NCI-H146 treated with DMSO at 0.1 percent for 48 hours (cell line): ENCODE measurements around the gene UFD1.

ENCODE experiments used
- DNase-seq: peaks from one replicate; lab custom pipeline; 2025; ENCODE audit not compliant: unreplicated experiment; lab: John Stamatoyannopoulos, UW

Gene UFD1

DNA sequence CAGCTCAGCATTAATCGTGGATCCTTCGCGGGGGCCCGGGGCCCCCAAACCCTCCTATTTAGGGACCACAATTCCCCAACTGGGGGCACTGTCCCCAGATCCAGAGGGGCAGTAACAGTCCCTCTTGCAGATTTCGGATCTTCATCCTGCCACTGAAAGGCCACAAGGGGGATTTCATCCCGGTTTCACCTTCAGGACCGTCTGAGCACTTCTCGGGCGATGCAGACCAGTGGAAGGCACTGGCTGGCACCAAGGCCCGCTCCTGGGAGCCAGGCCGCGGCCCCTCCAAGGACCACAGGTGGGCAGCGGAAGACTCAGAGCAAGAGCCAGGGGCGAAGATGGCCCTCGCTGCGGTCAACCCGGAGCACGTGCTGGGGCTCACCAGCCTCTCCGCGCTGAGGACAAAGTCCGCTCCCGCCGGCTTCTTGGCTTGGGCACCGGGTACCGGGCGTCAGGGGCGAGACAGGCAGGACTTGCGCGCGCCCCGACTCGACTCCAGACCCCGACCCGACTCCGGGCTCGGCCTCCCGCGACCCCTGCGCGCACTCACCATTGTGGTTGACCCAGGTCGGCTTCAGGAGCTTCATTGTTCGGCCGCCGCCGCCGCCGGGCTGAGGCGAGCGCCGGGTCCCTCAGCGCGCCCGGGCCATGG, 48.0 kb downstream of the UFD1 start:
- DNase-seq, result no peak

GRCh38 chr22:19429950-19430889, 48.8 kb downstream of the UFD1 start:
- DNase-seq, result no peak

- no peak for DNase-seq
These were observed 54.9 kb downstream of the UFD1 start for GRCh38 chr22:19424186-19424500.

- no peak for DNase-seq
These were observed 56.3 kb downstream of the UFD1 start for GRCh38 chr22:19422440-19423301.

DNA sequence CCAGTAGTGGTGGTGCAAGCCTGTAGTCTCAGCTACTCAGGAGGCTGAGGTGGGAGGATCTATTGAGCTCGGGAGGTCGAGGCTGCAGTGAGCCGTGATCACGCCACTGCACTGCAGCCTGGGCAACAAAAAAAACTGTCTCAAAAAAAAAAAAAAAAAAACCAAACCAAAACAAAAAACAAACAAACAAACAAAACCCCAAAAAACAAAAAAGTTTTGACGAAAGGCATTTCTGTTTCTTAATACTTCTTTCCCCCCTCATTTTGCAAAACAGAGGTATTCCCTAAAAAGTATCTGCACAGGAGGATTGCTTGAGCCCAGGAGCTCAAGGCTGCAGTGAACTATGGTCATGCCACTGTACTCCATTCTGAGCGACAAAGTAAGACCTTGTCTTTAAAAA, 58.7 kb downstream of the UFD1 start:
- DNase-seq, result no peak

DNA sequence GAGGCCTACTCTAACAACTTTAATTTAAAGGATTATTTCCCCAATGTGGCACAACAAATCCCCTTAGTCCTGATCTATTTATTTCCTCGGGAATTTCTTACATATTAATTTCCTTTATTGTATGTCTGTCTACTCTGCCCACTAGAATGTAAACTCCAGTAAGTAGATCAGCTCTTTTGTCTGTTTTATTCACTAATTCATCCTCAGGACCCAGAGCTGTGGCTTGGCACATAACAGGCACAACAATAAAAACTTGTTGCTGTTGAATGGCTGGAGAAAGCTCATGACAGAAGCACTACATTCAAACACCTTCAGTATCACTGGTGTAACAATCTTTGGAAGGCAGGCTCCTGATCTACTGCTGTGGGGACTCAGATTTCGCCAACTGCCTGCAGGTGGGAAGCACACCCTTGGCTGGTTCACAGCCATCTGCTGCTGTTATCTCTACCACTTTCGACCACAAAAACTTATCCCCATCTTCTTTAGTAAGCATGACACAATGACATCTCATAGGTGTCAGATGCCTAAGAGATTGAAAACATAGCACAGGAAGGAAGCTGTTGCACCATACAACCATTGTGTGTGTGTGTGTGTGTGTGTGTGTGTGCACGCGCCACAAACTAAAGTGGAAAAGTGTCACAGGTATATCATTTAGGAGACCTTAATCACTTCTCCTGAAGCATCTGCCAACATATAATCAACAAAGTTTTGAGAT, 59.4 kb downstream of the UFD1 start:
- DNase-seq, result no peak

DNA sequence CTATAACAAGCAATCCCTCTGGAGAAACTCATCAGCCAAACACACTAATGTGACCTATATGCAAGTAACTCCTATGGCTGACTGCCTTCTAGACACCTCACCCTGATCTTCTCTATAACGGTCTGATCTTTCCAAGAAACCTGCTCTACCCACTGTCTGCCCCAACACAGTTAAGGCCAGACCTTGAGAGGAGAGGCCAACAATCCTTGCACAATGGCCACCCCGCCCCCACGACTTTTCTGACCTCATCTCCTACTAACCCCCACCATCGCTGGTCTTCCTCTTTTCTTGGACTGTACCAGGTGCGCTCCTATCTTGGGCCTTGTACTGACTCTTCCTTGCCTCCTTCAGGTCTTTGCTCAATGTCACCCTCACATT, 59.9 kb downstream of the UFD1 start:
- DNase-seq, result no peak

GRCh38 chr22:19412923-19413322, 66.1 kb downstream of the UFD1 start:
- no peak for DNase-seq

DNA sequence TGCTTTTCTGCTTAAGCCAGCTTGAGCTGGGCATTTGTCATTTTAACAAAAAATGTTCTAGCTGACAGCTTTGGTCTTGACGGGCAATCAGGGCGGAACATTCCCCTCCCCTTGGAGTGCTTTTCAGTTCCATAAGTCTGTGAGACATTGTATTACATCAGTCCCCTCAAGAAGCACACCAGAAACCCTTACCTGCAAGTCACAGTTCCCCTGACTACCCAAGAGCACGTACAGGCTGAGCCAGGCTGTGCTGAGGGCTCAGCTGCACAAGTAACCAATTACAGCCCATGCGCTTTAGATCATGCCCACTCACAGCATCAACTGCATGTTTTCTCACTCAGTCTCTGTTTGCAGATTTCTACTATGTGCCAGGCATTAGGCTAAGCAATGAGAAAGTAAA, 66.5 kb downstream of the UFD1 start:
- no peak for DNase-seq

- DNase-seq, result no peak
These were observed 67.3 kb downstream of the UFD1 start for GRCh38 chr22:19411690-19412045.

GRCh38 chr22:19410941-19411689, 67.9 kb downstream of the UFD1 start:
- DNase-seq, result no peak

DNA sequence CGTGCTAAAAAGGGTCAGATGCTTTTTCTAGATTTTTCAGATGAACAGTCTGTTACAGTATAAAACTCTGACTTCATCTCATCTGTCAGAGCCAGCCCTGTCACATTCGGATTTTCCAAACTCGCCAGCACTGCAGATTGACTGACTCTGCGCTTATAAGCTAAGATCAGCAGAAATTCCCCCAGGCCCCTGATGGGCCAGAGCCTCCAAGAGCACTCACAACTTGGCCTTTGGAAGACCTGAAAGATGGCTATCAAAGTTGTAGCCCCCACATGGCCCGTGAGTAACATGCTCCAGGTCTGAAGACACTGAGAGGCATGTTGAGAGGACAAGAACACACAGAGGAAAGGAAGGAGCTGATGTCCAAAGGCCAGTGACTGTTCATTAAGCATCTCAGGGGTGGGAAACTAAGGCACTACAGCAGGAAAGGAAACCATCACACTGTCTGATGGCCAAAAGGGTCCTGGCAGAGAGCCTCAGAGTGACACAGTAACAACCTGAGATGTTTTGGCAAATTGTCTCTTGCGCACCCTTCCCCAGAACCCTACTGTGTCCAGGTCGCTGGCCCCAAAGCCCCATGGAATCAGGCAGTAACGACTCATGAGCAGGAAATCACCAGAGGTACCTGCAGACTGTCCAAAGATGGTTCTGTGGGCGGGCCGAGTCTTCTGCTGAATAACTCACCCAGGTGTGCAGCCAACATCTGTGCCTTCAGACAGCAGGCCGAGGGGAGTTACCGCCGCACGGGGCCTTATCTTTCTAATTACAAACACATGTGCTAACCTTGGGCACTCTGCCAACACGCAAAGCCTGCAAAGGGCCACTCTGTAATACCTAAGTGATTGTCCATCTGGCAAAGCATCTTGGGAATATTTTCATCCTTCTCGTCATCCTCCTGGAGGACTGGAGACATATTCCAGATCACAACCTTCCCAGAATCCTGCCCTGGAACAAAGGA, 71.1 kb downstream of the UFD1 start:
- DNase-seq, result peak; percentile 3

DNA sequence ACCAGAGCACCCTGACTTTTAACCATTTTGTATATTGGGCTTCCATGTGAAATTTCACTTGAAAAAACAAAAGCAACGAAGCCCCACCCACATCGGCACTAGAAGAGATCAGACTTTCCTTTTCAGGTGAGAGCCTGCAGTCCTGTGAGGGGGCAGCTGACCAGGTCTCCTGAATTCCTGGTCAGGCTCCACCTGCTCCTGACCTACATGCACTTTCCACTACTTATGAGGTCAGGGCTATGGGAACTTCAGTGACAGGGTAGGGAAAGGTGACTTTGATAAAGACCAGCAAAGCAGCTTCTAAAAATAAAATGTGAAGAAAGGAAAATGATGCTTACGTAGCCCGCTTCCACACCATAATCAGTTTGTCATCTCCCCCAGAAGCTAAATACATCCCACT, 72.1 kb downstream of the UFD1 start:
- no peak for DNase-seq

- DNase-seq, result no peak
These were observed 72.6 kb downstream of the UFD1 start for GRCh38 chr22:19406281-19406811.

- DNase-seq, result no peak
These were observed 73.3 kb downstream of the UFD1 start for GRCh38 chr22:19405652-19406051.

GRCh38 chr22:19405133-19405532, 73.9 kb downstream of the UFD1 start:
- no peak for DNase-seq

- no peak for DNase-seq
These were observed 74.3 kb downstream of the UFD1 start for GRCh38 chr22:19404676-19405075.

- no peak for DNase-seq
These were observed 76.3 kb downstream of the UFD1 start for GRCh38 chr22:19402642-19403191.

DNA sequence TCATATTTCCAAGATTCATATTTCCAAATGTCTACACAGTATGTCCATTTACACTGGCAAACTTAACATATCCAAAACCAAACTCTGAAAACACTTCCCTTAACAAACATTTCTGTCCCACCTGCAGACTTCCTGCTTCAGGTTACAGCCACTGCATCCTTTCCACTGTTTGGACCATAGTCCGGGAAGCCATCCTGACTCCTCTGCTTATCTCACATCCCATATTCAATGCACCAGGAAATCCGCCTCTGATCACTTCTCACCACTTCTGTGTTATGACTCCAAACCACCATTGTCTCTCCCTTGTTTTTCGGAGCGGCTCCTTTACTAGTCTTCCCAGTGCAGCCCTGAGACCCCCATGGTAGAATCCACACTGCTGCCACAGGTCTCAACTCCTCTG, 77.5 kb downstream of the UFD1 start:
- DNase-seq, result no peak
